HS-27A (cell line): Measurements from ENCODE around the gene SAPCD2.
"Not testable (repeated sequence)": the region's sequence is repeated elsewhere in the genome, so short reads cannot be mapped to it uniquely, and the experiment has no call there.

ENCODE experiments used
- DNase-seq: peaks from one replicate; pipeline ENCODE4 v3.0.0-alpha.2; 2012; ENCODE audit warnings: low read depth, missing footprints

SAPCD2 gene, protein sequence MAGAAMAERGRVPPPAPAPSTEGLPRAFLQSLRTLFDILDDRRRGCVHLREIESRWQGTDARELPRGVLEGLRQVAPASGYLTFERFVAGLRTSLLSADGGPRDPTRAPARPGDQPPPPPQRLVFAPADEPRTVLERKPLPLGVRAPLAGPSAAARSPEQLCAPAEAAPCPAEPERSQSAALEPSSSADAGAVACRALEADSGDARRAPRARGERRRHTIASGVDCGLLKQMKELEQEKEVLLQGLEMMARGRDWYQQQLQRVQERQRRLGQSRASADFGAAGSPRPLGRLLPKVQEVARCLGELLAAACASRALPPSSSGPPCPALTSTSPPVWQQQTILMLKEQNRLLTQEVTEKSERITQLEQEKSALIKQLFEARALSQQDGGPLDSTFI

GRCh38 chr9:137070201-137070905 is at the start of gene SAPCD2:
Gene SAPCD2, minus strand, starts transcription at chr9:137070557. Its CDS starts 97 bp downstream, at chr9:137070460.
- no peak for DNase-seq

GRCh38 chr9:137118092-137118603 is 47.8 kb upstream of the SAPCD2 start:
- DNase-seq: not testable (repeated sequence)

GRCh38 chr9:137117269-137117731 is 46.9 kb upstream of the SAPCD2 start:
- DNase-seq: no peak

- DNase-seq: no peak
Observed at GRCh38 chr9:137116728-137117127, 46.4 kb upstream of the SAPCD2 start.

- no peak for DNase-seq
Observed at GRCh38 chr9:137116027-137116507, 45.7 kb upstream of the SAPCD2 start.

DNA sequence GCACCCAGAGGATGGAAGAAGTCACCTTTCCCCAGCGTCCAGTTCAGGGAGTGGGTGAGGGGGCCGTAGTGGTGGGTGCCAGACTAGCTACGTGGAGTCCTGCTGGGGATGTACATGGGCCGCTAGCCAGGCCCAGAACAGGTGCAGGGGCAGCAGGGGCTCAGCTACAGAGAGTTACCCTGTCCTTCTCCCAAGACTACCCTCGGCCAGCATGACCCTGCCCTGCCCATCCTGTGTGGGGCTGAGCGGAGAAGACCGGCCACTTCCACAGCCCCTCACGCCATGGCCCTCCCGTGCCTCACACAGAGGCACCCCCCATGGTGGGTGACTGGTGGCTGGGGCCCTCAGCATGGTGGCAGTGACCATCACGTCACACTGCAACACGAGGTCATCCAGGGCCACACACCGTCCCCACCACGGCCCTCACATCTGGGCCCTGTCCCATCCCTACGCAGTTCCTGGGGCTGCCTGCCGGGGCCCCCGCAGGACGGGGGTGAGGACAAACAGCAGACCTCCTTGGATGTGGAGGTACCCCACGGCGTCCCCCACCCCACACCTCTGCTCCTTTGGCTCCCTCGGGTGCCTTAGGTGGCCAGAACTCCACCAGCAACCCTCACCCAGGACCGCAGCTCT is 45.2 kb upstream of the SAPCD2 start:
- no peak for DNase-seq

DNA sequence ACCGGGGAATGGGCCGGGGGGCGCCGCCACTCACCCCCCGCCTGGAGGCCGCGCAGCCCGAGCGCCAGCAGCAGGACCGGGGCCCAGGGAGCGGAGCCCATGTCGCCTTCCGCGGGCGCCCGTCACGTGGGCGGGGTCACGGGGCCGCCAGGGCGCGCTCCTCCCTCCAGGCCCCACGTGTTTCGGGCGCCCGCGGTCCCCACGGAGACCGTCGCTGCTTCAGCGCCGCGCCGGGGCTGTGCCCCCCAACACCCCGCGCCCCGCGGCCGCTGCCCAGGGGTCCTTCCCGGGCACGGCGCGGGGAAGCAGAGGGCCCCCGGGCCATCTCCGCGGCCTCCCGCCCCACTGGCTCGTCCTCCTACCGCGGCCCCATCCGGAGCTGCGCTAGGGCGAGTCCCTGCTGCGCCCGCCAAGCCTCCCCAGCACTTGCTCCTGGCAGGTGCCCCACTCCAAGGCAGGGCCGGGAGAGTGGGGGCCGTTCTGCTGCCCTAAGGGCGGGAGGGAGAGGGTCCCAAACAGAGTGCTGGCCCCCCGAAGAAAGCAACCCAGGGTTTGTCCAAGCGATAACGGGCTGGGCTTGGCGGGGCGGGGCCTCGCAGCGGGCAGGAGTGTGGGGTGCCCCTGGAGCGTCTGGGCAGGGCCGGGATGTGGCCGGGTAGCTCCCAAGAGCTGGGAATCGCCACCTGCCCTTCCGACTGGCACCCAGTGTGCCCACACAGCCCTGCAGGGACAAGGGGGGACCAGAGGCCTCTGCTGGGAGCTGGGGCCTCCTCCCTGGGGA is 44.4 kb upstream of the SAPCD2 start, which contains the start of gene DPP7:
TSS of gene DPP7 (minus strand) at position 121 of the 781 bp plus-strand sequence. CDS start at position 101, 20 bp downstream.
- no peak for DNase-seq

GRCh38 chr9:137114220-137114612 is 43.9 kb upstream of the SAPCD2 start:
- no peak for DNase-seq

GRCh38 chr9:137113385-137114159 is 43.2 kb upstream of the SAPCD2 start:
- no peak for DNase-seq

GRCh38 chr9:137112564-137113384 is 42.4 kb upstream of the SAPCD2 start:
- no peak for DNase-seq

GRCh38 chr9:137111788-137112563 is 41.6 kb upstream of the SAPCD2 start:
- DNase-seq: no peak

GRCh38 chr9:137110911-137111787 is 40.8 kb upstream of the SAPCD2 start:
- no peak for DNase-seq

DNA sequence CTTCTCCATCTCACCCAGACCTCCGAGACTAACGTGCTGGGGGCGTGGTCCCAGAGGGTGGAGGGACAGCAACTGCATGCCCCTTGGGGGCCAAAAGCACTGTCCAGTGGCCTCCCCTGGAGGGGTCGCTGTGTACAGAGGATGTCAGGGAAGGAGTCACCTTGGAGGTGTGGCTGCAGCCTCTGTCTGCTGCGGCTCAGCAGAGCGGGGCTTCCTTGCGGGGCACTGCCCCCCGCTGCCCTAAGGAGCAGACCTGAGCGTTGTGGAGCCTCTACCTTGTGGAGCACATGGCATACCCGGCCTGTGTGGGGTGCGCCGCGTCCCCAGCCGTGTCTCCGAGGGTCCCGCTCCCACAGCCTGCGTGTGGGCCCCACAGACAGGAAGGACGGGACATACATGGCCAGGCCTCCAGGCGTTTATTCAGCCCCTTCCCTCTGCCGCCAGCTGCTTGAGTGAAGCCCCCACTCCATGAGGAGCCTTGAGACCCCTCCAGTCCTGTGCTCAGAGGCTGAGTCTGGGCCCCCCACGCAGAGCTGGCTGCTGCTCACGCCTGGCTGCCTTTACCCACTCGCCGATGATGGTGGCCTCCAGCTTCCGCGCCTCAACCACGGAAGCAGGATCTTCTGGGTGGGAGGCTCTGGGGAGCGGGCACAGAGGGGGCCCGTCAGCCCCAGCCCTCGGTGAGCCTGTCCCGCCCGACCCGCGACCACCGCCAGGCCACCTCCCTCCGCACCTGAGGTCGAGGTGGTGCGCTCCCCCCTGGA is 40.0 kb upstream of the SAPCD2 start:
- DNase-seq: no peak

DNA sequence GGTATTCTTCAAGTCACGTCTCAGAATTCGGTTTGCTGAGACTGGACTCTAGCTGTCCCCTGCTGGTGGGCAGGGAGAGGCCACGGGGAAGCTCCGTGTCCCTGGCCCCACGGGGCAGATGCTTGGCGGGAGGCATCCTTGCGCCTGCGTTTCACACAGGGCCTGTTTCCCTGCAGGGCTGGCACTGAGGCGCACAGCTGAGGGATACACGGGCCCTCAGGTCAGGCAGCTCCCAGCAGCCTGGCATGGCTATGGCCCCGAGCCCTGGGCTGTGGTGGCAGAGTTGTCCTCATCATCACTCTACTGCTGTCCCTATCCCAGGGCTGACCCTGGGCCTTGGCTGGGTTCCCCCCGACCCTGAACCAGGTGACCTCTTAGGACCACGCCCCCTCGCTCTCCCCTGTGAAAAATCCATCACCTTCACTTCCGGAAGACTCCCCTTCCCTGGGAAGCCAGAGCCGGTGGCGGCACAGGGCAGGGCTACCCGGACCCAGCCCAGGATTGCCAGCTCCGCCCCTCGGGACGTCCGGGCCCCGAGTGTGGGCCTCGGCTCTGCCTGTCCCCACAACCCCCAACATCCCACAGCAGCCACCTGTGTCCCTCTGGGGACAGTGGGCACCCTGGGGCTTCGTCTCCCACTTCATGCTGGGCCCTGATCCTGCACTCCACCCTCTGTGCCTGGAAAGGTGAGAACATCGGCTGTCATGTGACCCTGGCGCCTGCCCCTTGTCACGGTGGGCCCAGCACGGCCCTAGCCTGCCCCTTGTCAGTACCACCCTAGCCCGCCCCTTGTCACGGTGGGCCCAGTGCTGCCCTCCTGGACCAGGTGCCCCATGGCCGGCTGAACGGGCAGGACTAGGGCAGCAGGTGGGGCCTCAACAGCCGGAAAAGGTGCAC is 39.1 kb upstream of the SAPCD2 start:
- DNase-seq: no peak

GRCh38 chr9:137108608-137109249 is 38.4 kb upstream of the SAPCD2 start:
- no peak for DNase-seq

GRCh38 chr9:137107982-137108381 is 37.6 kb upstream of the SAPCD2 start:
- no peak for DNase-seq
